Subcutaneous adipose tissue (tissue), 4 donors: ENCODE measurements around the gene GBA2. TPM values are rescaled to one million over a fixed set of nuclear protein-coding genes. Genes with fewer than 3 reads are reported as not detected.

ENCODE experiments used
- total RNA-seq, 4 donors: library from RNA; depleted of rRNA; stranded (reverse); fragments of >200 nt; gene quantifications; one replicate each; pipeline ENCODE4 v1.1.0, GENCODE V29; 2016
- TF ChIP-seq, protein P1 (sequence below): fragments of 450-650 bp; IDR thresholded peaks from one replicate; pipeline ENCODE4 v1.5.1; 2016; ENCODE audit warnings: low read depth, mild to moderate bottlenecking, control low read depth, antibody characterized with exemption, moderate library complexity

GBA2 gene
- total RNA-seq, 4 donors from 2014 or later: 33.7 to 107 (median 41.6) TPM

DNA sequence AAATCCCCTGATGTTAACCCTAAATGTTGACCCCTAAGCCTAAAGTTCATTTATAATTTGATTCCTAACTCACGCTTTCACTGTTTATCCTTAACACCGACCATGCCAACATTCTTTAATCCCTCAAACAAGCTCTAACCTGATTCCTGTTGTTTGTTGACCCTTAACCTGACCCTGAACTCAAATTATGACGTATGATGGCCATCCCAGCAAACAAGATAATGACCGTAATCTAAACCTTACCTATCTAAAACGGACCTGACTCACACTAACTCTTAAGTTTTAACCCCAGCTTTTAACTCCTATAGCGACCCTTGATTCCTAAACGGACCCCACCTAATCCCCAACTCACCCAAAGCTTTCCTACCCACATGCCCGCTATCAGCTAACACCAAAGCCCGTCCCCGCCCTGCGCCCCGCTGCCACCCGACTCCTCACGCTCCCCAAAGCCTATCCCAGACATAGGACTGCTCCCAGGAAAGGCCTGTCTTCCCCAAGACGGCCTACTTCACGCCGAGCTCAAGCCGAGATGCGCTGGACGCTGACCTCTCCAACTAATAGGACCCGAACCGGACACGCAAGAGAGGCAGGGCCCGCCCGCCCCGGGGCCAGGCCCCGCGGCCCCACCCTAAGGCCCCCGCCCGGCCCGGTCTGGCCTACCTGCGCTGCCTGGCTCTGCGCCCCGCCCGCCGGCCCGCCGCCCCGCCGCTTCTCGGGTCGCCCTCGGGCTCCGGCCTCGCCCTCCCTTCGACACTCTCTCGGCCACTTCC, 17.4 kb downstream of the GBA2 start:
- TF ChIP-seq, protein P1, sequence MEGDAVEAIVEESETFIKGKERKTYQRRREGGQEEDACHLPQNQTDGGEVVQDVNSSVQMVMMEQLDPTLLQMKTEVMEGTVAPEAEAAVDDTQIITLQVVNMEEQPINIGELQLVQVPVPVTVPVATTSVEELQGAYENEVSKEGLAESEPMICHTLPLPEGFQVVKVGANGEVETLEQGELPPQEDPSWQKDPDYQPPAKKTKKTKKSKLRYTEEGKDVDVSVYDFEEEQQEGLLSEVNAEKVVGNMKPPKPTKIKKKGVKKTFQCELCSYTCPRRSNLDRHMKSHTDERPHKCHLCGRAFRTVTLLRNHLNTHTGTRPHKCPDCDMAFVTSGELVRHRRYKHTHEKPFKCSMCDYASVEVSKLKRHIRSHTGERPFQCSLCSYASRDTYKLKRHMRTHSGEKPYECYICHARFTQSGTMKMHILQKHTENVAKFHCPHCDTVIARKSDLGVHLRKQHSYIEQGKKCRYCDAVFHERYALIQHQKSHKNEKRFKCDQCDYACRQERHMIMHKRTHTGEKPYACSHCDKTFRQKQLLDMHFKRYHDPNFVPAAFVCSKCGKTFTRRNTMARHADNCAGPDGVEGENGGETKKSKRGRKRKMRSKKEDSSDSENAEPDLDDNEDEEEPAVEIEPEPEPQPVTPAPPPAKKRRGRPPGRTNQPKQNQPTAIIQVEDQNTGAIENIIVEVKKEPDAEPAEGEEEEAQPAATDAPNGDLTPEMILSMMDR: no peak

DNA sequence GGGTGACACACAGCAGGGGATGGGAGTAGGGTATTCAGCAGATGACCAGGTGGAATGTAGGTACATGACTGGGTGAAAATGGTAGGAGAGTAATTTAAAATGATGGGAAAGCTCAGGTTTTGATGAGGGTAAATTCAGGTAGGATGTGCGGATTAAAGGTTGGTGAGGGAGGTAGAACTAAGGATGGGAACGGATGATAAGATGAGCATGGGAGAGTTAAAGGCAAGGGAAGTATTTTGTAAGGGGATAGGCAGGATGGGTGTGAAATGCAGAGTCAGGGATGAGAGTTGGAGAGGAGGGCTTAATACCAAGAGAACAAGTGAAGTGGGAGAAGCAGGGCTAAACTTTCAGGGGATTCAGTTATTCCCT, 18.6 kb downstream of the GBA2 start:
- TF ChIP-seq, protein P1: no peak

DNA sequence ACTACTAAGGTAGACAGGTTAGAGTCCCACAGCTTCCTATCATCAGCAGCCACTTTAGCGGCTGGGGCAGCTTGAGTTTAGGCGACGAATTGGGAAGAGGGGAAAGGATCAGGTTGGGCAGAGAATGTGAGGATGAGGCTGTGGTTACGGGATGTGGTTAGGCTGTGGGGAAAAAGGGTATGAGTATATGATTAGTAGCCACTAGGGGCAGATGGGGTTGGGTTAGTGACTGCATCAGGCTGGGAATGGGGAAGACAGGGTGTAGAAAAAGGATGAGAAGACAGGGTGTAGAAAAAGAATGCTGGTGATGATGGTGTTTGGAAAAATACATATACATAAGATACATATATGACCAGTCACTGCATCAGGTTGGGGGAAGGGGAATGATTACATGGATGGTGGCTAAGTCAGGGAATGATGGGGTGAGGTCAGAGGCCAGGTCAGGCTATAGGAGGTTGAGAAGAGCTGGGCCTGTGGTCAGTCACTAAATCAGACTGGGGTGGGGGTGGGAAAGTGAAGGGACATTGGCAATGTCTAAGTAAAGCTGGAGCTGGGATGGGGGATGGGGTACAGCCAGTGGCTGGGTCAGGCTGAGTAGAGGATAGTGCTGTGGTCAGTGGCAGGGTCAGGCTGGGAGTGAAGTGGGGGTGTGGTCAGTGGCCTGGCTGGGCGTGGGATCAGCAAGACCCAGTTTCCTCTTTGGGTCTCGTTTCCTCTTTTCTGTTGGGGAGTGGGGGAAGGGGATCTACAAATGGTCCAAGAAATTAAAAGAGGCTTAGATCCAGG, 19.1 kb downstream of the GBA2 start:
- TF ChIP-seq, protein P1: no peak

DNA sequence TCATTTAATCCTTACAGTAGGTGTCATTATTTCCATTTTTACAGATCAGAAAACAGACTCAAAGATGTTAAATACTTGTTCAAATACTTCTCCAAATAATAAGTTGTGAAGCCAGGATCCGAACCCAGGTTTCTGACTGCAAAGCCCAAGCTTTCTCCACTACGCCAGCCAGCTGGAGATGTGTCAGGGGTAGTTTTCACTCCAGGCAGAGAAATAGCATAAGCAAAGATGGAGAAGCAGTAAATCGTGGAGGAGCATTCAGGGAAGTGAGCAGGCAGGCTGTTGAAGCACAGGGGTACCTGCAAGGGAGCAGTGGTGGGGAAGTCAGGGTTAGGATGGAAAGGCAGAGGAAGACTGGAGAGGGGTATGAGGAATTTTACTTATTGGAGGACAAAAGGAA, 19.9 kb downstream of the GBA2 start:
- TF ChIP-seq, protein P1: no peak

DNA sequence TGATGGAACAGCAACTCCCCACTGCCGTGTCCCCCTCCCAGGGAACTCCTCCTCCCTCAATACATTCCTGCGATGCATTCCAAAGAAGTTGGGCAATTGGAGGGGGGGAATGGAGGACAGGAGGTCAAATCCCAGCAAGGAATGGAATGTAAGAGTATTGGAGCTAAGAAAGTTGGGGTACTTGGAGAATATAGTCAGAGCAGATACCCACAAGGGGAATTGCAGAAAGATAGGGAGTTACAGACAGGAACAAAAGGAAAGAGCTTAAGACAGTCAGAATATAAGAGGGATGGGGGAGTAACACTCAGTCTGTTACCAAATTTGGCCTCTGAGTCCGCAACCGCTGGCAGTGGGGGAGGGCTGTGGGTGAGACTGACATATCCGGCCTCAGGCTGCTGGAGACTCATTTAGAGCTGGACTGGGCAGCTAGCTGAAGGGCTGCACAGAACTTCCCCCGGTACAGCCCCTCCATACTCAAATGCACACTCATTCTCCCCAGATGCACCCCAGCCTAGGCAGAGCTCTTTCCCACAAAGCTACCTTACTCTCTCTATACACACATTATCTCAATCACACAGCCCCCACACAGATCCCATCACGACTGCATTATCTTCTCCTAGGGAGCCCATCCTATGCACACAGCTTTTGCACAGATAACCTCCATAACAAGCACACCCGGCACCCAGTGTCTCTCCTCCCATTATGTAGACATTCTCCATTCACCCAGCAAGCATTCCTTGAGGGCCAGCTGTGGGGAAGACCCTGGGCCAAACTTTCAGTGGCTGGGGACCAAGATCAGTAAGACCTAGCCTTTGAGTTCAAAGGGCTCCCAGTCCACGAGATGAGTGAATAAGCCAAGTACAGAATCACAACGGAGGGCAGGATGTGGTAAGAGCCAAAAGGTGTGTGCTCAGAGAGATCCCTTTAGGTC, 20.7 kb downstream of the GBA2 start:
- TF ChIP-seq, protein P1: no peak

DNA sequence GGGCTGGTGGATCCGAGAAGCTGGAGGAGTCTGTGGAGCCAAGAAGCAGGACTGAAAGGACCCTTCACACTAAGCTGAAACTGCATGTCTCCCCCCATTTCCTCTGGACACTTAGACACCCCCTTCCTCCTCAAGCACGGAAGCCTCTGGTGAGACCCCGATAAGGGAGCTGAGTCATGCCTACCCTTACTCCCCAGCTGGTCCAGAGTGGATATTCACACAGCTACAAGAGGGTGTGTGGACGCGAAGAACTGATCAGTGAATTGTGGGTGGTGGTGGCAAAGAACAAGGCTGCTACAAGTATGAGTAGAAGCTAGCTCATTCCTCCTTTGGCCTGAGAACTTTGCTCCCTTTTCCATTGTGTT, 21.4 kb downstream of the GBA2 start:
- TF ChIP-seq, protein P1: no peak
